ENCODE measurements around the gene TTLL5.

- TF ChIP-seq USF2 (IDR thresholded peaks at IDR 0.05; ENCODE audit: low read depth, low read length) (no peak), USF2 (CRISPR knock-in tag; IDR thresholded peaks at IDR 0.05; ENCODE audit: borderline replicate concordance) (no peak), ZNF318 (CRISPR knock-in tag; IDR thresholded peaks at IDR 0.05) (no peak)
These were observed 12.4 kb downstream of the TTLL5 start for GRCh38 chr14:75673345-75674035.
